Colonic mucosa (tissue), 4 donors: ENCODE data around the gene ADARB2. TPM values are rescaled to one million over a fixed set of nuclear protein-coding genes. Genes with fewer than 3 reads are reported as not detected.

Experiments used
- DNase-seq: peaks from one replicate; pipeline ENCODE4 v3.0.0-alpha.2; 2020
- H3K27ac ChIP-seq: fragments of 200-600 bp; one replicate; pipeline ENCODE4 v1.8.0; 2021
- H3K27me3 ChIP-seq: fragments of 200-600 bp; one replicate; pipeline ENCODE4 v1.8.0; 2021
- H3K36me3 ChIP-seq: fragments of 200-600 bp; one replicate; pipeline ENCODE4 v1.8.0; 2021
- H3K4me1 ChIP-seq: fragments of 200-600 bp; one replicate; pipeline ENCODE4 v1.8.0; 2021; ENCODE audit warnings: mild to moderate bottlenecking
- H3K4me3 ChIP-seq: fragments of 200-600 bp; one replicate; pipeline ENCODE4 v1.8.0; 2021
- H3K9ac ChIP-seq, 2 donors: one replicate each; pipeline ENCODE4 v1.7.0; 2013; ENCODE audit warnings: control low read depth in 2 of 2, low read depth in 2 of 2, low read length in 2 of 2
- H3K9me3 ChIP-seq: fragments of 200-600 bp; one replicate; pipeline ENCODE4 v1.8.0; 2021
- CTCF ChIP-seq: fragments of 200-600 bp; IDR thresholded peaks from one replicate; pipeline ENCODE4 v1.8.0; 2022; ENCODE audit warnings: antibody characterized with exemption, mild to moderate bottlenecking
- intact Hi-C: fragments of 100-400 bp; cut with DNase I; formaldehyde crosslinking; loops from one replicate; pipeline ENCODE4 v1.14.1; 2022
- total RNA-seq, 2 donors: library from RNA; stranded (reverse); fragmentation: NEBNext Ultra II Directional in 1 of 2; extraction: Animal tissue kit (Norgen Biotek cat#: 25700) in 1 of 2; gene quantifications; one replicate each; pipeline ENCODE4 v1.2.1, GENCODE V29; 2021
- donor health status: healthy.
- donor health status: DM: no; HTN: no; CAD: no.
- donor health status: DM: no; HTN: no; CAD: no.

The ADARB2 gene
- total RNA-seq, 2 donors from 2014 or later = 0.19 TPM; not detected in 1

- Histone ChIP-seq H3K36me3 (no peaks in the 10 kb centered on the region), H3K9me3 (no peaks in the 10 kb centered on the region), H3K4me3 (no peak overlapping the region), H3K27ac (no peak overlapping the region), H3K9ac (no peak overlapping the region), H3K27me3 (no peaks in the 10 kb centered on the region), H3K4me1 (no peaks in the 10 kb centered on the region)
- no peak for TF ChIP-seq CTCF
- intact Hi-C loops = no loop called here
- DNase-seq = no peak
Observed at GRCh38 chr10:1574719-1575118, 162.6 kb downstream of the ADARB2 start.

- no peak overlapping the region for H3K4me3 ChIP-seq
Observed at GRCh38 chr10:1573981-1574380, 163.3 kb downstream of the ADARB2 start.

DNA sequence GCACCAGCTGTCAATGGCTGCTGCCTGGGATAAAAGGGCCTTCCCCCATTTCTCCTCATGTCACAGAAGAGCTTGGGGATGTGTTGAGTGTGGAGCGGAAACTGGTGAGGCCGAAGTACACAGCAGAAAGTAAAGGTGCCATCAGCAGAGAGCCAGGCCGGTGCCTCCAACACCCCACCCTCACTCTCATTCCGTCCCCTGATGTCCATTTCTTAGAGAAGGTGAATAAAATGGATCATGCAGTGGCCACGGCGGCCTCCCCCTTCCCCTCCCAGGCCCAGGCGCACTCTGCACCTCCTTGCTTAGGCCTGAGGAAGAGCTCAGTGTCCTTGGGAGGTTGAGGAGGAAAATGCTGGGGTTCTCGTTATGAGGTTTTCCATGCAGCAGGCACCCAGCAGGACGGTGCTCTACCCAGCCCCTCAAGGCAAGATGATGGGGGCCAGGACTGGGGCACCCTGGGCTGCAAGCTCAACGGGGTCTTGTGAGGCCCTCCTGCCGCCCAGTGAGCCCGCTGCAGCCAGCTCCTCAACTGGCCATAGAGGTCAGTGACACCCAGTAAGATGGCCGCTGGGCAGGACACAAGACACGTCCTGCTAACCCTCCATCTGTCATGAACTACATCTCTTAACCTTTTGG, 163.9 kb downstream of the ADARB2 start:
- Histone ChIP-seq H3K27me3 (no peaks in the 10 kb centered on the region), H3K9me3 (no peaks in the 10 kb centered on the region), H3K4me3 (no peak overlapping the region), H3K9ac (no peak overlapping the region), H3K4me1 (no peaks in the 10 kb centered on the region), H3K36me3 (no peaks in the 10 kb centered on the region), H3K27ac (no peak overlapping the region)
- no peak for TF ChIP-seq CTCF
- intact Hi-C loops = no loop called here
- no peak for DNase-seq

More at GRCh38 chr10:1573981-1574380, 163.3 kb downstream of the ADARB2 start:
- TF ChIP-seq CTCF = no peak
- no peaks in the 10 kb centered on the region for H3K27me3 ChIP-seq
- H3K9ac ChIP-seq = no peak overlapping the region
- no peaks in the 10 kb centered on the region for H3K36me3 ChIP-seq
- H3K4me1 ChIP-seq = no peaks in the 10 kb centered on the region
- no peak for DNase-seq
- H3K9me3 ChIP-seq = no peaks in the 10 kb centered on the region
- no peak overlapping the region for H3K27ac ChIP-seq
- intact Hi-C loops = no loop called here

DNA sequence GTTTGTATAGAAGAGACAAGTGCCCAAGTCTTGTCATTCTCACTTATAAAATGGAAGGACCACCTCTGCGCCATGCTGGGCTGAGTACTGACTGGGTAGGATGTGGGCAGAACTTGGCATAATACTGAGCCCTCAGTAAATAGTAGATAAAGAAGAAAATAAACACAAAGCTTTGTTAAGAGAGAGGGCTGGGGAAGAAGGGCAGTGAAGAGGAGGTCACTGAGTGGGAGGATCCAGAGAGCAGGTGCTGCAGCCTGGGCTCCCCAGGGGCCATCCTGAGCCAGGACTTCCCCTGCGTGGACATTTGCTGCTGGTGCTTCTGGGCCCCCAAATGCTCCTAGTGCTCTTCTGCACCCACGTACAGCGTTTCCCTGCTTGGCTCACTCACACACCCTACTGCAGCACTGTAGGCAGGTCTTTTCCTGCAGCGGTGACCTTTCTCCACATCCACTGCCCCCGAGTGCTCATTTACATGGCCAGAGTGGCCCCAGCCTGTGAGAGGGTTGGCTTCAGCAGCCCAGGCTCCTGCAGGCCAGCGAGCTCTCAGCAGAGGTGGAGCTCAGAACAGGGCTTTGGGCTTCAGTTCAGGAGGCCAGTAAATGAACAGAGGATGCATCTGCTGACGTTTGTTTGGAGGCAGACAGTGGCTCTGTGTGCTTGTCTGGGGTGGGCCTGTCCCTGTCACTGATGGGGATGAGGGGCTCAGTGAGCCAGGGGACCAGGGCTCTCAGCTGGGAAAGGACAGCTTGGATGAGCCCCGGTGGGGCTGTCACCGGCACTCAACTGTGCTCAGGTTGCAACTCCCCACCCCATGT, 164.6 kb downstream of the ADARB2 start:
- no peaks in the 10 kb centered on the region for H3K36me3 ChIP-seq
- no peaks in the 10 kb centered on the region for H3K27me3 ChIP-seq
- H3K27ac ChIP-seq = no peak overlapping the region
- intact Hi-C loops = no loop called here
- H3K9ac ChIP-seq = no peak overlapping the region
- H3K4me3 ChIP-seq = no peak overlapping the region
- H3K4me1 ChIP-seq = no peaks in the 10 kb centered on the region
- H3K9me3 ChIP-seq = no peaks in the 10 kb centered on the region
- TF ChIP-seq CTCF = no peak
- DNase-seq = no peak

DNA sequence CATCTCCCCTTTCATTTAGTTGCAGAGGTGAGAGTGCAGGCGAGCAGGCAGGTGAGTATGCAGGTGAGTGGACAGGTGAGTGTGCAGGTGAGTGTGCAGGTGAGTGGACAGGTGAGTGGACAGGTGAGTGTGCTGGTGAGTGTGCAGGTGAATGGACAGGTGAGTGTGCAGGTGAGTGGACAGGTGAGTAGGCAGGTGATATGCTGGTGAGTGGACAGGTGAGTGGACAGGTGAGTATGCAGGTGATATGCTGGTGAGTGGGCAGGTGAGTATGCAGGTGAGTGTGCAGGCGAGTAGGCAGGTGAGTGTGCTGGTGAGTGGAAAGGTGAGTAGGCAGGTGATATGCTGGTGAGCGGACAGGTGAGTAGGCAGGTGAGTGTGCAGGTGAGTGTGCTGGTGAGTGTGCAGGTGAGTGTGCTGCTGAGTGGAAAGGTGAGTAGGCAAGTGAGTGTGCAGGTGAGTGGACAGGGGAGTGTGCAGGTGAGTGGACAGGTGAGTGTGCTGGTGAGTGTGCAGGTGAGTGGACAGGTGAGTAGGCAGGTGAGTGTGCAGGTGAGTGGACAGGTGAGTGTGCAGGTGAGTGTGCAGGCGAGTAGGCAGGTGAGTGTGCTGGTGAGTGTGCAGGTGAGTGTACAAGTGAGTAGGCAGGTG, 165.6 kb downstream of the ADARB2 start:
- Histone ChIP-seq H3K36me3 (no peaks in the 10 kb centered on the region), H3K4me1 (no peaks in the 10 kb centered on the region), H3K9ac (no peak overlapping the region), H3K27ac (no peak overlapping the region), H3K27me3 (no peaks in the 10 kb centered on the region), H3K4me3 (no peak overlapping the region), H3K9me3 (no peaks in the 10 kb centered on the region)
- TF ChIP-seq CTCF = no peak
- intact Hi-C loops = no loop called here
- DNase-seq = no peak
